Hepatocyte (in vitro differentiated cells): Measurements from ENCODE around the gene PURA.

ENCODE experiments used
- EZH2 ChIP-seq: fragments of 200-600 bp; sonication (generic); IDR thresholded peaks from 2 replicates; pipeline ENCODE4 v1.6.1; 2016; ENCODE audit warnings: antibody characterized with exemption, mild to moderate bottlenecking, borderline replicate concordance
- EZH2phosphoT487 ChIP-seq: fragments of 200-600 bp; sonication (generic); IDR thresholded peaks from one replicate; pipeline ENCODE4 v1.6.1; 2018; ENCODE audit warnings: antibody characterized with exemption, mild to moderate bottlenecking, low read depth, moderate library complexity; ENCODE audit not compliant: unreplicated experiment, severe bottlenecking
- TF ChIP-seq, protein P1 (sequence below): fragments of 200-600 bp; sonication (generic); IDR thresholded peaks from 2 replicates; pipeline ENCODE4 v1.5.1; 2016; ENCODE audit warnings: antibody characterized with exemption, mild to moderate bottlenecking; ENCODE audit not compliant: poor library complexity

DNA sequence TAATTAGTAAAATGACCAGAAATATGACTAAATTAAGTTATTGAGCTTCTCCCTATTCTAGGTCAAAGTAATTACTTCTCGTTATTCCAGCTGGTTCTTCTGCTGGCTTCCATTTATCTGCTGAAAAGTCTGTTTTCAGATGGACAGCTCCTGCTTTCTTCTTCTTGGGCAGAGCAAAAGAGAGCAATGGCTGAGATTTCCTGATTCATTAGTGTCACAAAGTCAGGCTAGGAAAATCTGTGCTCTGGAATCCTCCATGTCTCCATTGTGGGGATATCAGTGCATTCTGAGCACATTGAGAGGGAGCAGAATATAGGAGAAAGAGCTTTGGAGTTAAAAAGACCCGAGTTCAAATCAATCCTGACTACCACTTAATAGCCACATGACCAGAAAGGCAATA, 37.1 kb upstream of the PURA start:
- TF ChIP-seq, protein P1, sequence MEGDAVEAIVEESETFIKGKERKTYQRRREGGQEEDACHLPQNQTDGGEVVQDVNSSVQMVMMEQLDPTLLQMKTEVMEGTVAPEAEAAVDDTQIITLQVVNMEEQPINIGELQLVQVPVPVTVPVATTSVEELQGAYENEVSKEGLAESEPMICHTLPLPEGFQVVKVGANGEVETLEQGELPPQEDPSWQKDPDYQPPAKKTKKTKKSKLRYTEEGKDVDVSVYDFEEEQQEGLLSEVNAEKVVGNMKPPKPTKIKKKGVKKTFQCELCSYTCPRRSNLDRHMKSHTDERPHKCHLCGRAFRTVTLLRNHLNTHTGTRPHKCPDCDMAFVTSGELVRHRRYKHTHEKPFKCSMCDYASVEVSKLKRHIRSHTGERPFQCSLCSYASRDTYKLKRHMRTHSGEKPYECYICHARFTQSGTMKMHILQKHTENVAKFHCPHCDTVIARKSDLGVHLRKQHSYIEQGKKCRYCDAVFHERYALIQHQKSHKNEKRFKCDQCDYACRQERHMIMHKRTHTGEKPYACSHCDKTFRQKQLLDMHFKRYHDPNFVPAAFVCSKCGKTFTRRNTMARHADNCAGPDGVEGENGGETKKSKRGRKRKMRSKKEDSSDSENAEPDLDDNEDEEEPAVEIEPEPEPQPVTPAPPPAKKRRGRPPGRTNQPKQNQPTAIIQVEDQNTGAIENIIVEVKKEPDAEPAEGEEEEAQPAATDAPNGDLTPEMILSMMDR: no peak
- TF ChIP-seq EZH2 (no peak), EZH2phosphoT487 (no peak)
